T-helper 1 cell treated with Interleukin-12 subunit alpha and Interleukin-12 subunit beta and Interleukin-4 antibody, amounts not matched to agents 30 ng/mL and 1 ng/mL, for 36 hours (primary cell): Measurements from ENCODE around the gene UCN2. TPM values are rescaled to one million over a fixed set of nuclear protein-coding genes. Genes with fewer than 3 reads are reported as not detected.

Source experiments
- intact Hi-C: fragments of 100-400 bp; cut with micrococcal nuclease; formaldehyde crosslinking; loops from one replicate; pipeline ENCODE4 v1.15.1; 2024
- total RNA-seq: library from RNA; stranded (reverse); gene quantifications from 2 replicates; pipeline ENCODE4 v1.2.3, GENCODE V29; 2022

The UCN2 gene
- total RNA-seq, 1 donor from 2014 or later, result not detected

DNA sequence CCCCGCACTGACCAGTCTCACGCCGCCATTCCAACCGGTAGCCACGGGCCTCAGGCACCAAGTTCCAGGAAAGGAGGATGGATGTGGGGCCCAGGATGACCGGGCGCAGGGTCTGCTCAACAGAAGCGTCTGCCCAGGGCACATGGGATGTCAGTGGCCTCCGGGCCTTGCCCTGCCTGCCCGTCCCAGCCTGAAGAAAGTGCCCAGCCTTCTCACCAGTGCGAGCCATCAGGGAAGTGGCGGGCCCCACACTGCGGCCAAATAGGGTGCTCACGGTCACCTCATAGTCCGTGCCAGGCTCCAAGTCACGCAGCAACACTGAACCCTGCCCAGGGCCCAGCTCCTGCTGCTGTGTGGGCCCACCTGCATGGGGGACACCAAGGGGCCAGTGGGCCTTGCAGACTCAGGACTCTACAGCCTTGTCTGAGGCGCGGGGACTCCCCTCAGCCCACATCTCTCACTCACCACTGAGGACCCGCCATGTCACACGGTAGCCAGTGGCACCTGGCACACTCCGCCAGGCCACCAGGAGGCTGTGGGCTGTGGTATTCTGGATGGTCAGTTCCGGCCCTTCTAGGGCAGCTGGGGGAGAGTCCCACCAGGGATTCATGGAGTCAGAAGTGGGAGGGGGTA, 28.4 kb upstream of the UCN2 start:
- intact Hi-C loops, result no loop called here

DNA sequence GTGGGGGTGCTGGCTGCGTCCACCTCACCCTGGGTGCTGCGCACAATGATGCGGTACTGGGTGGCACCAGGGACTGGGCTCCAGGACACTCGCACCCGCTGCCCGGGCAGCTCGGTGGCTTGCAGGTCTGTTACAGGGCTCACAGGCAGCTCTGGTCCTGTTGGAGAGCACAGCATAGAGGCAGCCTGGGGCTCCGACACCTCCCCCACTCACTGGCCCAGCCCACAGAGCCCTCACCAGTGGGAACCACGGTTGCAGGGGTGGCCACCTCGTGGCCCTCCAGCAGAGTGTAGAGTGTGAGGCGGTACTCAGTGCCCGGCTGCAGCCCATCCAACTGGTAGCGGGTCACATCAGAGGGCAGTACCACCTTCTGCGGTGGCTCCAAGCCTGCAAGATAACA, 27.9 kb upstream of the UCN2 start:
- intact Hi-C loops, result no loop called here

GRCh38 chr3:48588230-48588629, 24.6 kb upstream of the UCN2 start:
- intact Hi-C loops, result no loop called here

DNA sequence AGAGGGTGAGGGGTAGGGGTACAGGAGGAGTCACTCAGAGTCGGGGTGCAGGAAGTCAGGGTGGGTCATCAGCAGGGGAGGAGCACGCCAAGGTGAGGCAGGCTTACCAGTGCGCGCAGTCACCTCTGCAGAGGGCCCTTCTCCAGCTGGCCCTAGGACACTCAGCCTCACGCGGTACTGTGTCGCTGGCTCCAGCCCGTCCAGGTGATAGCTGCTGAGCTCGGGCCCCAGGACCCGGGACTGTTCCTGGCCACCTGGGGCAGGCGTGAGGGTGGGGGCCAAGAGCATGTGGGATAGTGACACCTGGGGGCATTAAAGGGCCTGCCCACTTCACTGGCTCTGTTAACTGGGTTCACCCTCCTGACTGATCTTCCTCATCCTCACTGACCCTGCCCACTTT, 24.1 kb upstream of the UCN2 start:
- intact Hi-C loops, result no loop called here

- intact Hi-C loops, result no loop called here
Observed at GRCh38 chr3:48585411-48585810, 21.8 kb upstream of the UCN2 start.

DNA sequence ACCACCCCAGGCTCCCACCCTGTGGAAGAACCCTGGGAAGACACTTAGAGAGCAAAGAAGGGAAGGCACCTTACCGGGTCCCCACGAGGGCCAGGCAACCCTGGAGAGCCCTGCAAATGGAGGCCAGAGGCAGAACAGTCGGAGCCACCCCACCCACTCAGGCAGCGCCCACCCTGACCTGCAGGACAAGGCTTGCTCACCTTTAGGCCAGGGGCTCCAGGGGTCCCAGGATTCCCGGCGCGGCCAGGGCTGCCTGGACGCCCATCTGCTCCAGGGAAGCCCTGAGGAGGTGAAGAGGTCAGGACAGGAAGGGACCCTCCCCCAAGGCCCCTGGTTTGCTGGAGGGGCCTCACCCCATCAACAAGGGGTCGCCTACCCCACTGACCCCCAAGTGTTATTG, 21.3 kb upstream of the UCN2 start:
- intact Hi-C loops, result no loop called here

GRCh38 chr3:48581621-48582481, 18.3 kb upstream of the UCN2 start:
- intact Hi-C loops, result no loop called here

DNA sequence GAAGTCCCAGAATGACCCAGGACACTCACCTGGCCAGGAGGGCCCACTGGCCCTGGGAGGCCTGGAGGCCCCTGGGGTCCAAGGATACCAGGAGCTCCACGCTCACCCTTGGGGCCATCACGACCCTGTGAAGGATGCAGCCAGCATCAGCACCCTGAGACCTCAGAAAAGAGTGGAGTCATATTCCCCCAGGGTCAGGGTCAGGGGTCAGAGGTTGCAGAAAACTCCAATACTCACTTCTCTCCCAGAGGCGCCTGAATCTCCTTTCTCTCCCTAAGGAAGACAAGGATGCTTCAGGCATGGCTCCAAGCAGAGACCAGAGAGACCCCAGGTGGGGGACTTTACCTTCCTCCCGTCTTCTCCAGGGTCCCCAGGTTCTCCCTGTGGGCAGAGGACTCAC, 13.1 kb upstream of the UCN2 start:
- intact Hi-C loops, result no loop called here

DNA sequence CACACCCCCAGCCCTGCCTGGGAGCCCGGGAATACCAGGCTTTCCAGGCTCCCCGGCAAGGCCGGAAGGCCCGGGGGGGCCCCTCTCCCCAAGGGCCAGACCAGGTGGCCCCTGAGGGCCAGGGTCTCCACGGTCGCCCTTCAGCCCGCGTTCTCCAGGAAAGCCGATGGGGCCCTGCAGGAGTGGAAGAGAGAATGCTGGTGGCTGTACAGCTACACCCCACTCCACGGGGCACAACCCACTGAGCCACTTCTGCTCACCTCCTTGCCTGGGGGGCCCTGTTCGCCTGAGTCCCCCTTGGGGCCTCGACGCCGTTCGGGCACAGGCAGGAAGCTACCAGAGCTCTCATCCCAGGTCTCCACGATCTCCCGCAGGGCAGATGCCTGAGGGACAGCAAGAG, 11.8 kb upstream of the UCN2 start:
- intact Hi-C loops, result no loop called here

DNA sequence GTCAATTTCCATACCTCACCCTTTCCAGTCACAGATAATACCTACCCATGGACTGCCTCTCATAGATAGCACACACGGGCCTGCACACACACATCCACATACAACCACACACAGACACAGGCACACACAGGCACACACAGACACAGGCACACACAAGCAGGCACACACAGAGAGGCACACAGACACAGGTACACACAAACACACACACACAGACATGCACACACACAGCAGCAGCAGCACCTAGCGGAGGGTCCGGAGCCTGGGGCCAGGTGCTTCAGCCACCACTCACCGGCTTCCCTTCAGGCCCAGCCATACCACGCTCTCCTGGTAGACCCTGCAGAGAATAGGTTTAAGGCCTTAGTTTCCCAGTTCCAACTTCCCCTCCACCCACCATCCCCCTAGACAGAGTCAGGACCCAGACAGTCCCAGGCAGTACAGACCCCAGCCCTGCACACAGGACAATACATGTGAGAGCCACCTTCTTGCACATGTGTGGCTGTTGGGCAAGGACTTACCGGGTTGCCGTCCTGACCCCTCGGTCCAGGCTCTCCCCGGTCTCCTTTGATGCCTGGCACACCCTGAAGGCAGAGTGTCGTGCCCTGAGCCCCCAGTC, 10.5 kb upstream of the UCN2 start:
- intact Hi-C loops, result no loop called here

DNA sequence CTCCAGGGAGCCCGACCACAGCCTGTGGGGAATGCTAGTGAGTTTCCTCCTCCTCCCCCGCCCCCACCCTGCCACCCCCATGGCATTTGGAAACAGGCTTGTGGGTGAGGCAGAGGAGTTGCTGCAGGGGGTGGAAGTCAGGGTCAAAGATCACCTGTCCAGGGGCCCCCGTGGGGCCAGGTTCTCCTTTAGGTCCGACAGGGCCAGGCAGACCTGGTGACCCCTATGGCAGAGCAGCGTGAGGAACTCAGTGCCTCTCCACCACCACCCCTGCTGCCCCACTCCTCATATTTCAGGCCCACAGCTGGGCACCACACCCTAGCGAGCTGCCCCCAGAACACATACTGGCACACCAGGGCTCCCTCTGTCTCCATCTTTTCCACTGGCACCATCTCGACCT, 8.9 kb upstream of the UCN2 start:
- intact Hi-C loops, result no loop called here

GRCh38 chr3:48571938-48572337, 8.4 kb upstream of the UCN2 start:
- intact Hi-C loops, result no loop called here

DNA sequence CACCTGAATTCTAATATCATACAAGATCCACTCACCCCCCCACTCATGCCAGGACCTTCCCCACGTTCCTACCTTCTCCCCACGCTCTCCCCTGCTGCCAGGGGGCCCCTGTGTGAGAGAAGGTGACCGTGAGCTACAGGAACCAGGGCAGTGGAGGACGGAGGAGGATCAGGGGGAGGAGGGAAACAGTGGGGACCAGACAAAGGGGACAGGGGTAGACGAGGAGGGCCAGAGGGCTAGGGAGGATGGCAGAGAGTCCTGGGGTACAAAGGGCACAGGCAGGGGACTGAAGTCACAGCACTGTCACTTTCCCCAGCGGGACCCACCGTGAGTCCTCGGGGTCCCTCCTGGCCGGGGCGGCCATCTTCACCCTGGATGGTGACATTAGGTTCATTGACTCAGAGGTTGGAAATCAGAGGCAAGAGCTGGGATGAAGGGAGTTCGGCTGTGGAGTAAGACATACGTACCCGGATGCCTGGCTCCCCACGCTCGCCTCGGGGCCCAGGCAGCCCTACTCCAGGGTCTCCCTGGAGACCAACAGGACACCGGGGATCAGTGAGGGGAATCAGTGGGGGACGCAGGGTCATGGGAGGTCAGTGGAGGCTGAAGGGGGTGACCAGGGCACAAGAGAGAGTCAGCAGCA, 6.3 kb upstream of the UCN2 start:
- intact Hi-C loops, result no loop called here

GRCh38 chr3:48569400-48569799, 5.8 kb upstream of the UCN2 start:
- intact Hi-C loops, result no loop called here

- intact Hi-C loops, result no loop called here
Observed at GRCh38 chr3:48568476-48568875, 4.9 kb upstream of the UCN2 start.

GRCh38 chr3:48567500-48567899, 3.9 kb upstream of the UCN2 start:
- intact Hi-C loops, result no loop called here

DNA sequence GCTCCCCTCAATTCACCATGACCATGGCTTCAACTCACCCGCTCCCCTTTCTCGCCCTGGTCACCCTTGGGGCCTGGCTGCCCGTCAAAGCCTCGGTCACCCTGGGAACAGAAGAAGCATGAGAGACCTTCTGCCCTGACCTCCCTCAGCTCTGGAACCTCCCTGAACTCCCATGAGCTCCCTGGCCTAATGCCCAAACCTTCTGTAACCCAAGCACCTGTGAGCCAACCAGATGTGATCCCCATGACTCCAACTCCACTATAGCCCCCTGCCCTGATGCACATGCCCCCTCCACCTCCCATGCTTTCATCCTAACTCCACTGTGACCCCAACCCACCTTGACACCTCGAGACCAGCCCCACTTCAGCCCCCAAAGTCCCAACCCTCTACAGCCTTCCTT, 3.5 kb upstream of the UCN2 start:
- intact Hi-C loops, result no loop called here

DNA sequence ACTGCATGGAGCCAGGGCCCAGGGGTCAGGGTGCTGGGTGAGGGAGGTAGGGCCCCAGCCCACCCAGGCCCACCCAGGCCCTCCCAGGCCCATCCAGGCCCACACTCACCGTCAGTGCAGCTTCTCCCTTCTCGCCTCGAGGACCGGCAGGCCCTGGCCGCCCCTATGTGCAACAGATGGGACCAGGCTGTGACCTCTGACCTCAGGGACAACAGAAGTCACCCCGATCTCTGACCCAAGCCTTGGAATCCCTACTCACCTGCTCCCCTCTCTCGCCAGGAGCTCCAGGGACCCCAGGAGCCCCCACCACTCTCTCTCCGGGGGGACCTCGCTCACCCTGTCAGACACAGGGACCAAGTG, 2.8 kb upstream of the UCN2 start:
- intact Hi-C loops, result no loop called here

- intact Hi-C loops, result no loop called here
Observed at GRCh38 chr3:48565591-48566400, 2.2 kb upstream of the UCN2 start.

DNA sequence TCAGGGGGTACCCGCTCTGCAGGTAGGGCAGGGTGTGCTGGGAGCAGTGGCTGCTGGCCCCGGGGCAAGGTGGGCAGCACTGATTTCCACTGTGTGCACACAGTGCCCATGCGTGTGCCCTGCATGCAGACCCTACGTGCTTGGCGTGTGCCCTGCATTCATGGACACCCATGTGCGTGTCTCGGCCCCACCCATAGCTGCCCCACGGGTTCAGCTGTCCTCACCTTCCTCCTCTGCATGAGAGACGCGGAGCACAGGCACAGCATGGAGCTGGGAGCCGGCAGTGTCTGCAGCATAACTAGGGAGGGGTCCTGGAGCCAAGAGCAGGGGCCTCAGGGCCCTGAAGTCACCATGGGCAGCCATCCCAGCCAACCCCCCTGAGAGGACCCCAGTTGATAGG, 1.6 kb upstream of the UCN2 start:
- intact Hi-C loops, result no loop called here

DNA sequence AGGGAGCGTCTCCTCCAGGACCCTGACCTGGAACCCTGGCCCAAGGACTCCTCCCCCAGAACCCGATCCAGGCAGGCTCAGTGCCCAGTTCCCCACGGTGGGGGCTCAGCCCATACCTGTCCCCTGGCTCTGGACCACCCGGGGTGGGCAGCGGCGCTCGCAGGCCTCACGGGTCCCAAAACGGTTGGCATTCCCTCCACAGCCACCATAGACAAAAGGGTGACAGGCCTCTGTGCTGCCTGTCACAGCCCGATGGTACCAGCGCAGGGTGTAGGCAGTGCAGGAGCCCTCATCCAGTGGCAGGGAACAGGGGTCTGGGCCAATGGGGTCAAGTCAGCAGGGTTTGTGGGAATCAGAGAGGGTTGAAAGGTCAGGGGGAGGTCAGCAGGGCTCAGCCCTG, 1.1 kb upstream of the UCN2 start:
- intact Hi-C loops, result no loop called here
